GM18909 (cell line): ENCODE results near the gene DPYSL5.

Source experiments
- ATAC-seq: cut with Tn5 transposase; IDR thresholded peaks from one replicate; pipeline ENCODE4 v1.9.1; 2021; ENCODE audit warnings: mild to moderate bottlenecking; ENCODE audit not compliant: unreplicated experiment, poor library complexity

The DPYSL5 gene

GRCh38 chr2:26950246-26950645 lies 102.3 kb downstream of the DPYSL5 start:
- no peak for ATAC-seq

- no peak for ATAC-seq
These were observed 103.3 kb downstream of the DPYSL5 start for GRCh38 chr2:26951236-26951635.

GRCh38 chr2:26952374-26952773 lies 104.4 kb downstream of the DPYSL5 start:
- ATAC-seq = no peak

GRCh38 chr2:26954135-26954534 lies 106.2 kb downstream of the DPYSL5 start:
- ATAC-seq = no peak

GRCh38 chr2:26957041-26957440 lies 109.1 kb downstream of the DPYSL5 start:
- no peak for ATAC-seq

- ATAC-seq = no peak
These were observed 109.6 kb downstream of the DPYSL5 start for GRCh38 chr2:26957534-26957933.

- no peak for ATAC-seq
These were observed 111.4 kb downstream of the DPYSL5 start for GRCh38 chr2:26959331-26959730.

GRCh38 chr2:26964446-26965130 lies 116.7 kb downstream of the DPYSL5 start:
- no peak for ATAC-seq

GRCh38 chr2:26968001-26968400 lies 120.1 kb downstream of the DPYSL5 start:
- ATAC-seq = no peak

GRCh38 chr2:26969077-26969844 lies 121.3 kb downstream of the DPYSL5 start:
- no peak for ATAC-seq

GRCh38 chr2:26970244-26970927 lies 122.5 kb downstream of the DPYSL5 start, which contains the start of gene MAPRE3:
TSS of gene MAPRE3 (plus strand) at chr2:26970637. CDS start at chr2:27022219, 51,582 bp downstream.
- ATAC-seq = peak; percentile 72

- no peak for ATAC-seq
These were observed 123.1 kb downstream of the DPYSL5 start for GRCh38 chr2:26970928-26971627.

GRCh38 chr2:26971911-26972786 lies 124.2 kb downstream of the DPYSL5 start:
- no peak for ATAC-seq

- ATAC-seq = no peak
These were observed 126.4 kb downstream of the DPYSL5 start for GRCh38 chr2:26974352-26974751.

- no peak for ATAC-seq
These were observed 127.2 kb downstream of the DPYSL5 start for GRCh38 chr2:26975102-26975501.

GRCh38 chr2:26975656-26976055 lies 127.7 kb downstream of the DPYSL5 start:
- no peak for ATAC-seq

- ATAC-seq = no peak
These were observed 128.3 kb downstream of the DPYSL5 start for GRCh38 chr2:26976237-26976636.

- no peak for ATAC-seq
These were observed 129.1 kb downstream of the DPYSL5 start for GRCh38 chr2:26977012-26977411.

GRCh38 chr2:26978061-26978596 lies 130.2 kb downstream of the DPYSL5 start:
- ATAC-seq = no peak
